Measurements from ENCODE around the gene CCDC146. TPM values are rescaled to one million over a fixed set of nuclear protein-coding genes. Genes with fewer than 3 reads are reported as not detected.
"Not testable (repeated sequence)": the region's sequence is repeated elsewhere in the genome, so short reads cannot be mapped to it uniquely, and the experiment has no call there.

Gene CCDC146
- total RNA-seq, 4 donors from 2014 or later, result 13.7 to 65.1 (median 15.7) TPM

- 33% methylated on average over 2 of the region's 2 CpGs for WGBS
- DNase-seq (ENCODE audit: low spot score in 2 of 2); H3K36me3 ChIP-seq; H3K4me3 ChIP-seq; H3K4me1 ChIP-seq; H3K9me3 ChIP-seq; H3K27me3 ChIP-seq; H3K27ac ChIP-seq: not testable (repeated sequence)
Observed at GRCh38 chr7:77112719-77113306, 9.6 kb upstream of the CCDC146 start.

- H3K27me3 ChIP-seq; H3K9me3 ChIP-seq; H3K36me3 ChIP-seq; H3K4me3 ChIP-seq; DNase-seq (ENCODE audit: low spot score in 2 of 2); H3K27ac ChIP-seq: not testable (repeated sequence)
- 16% methylated on average over 1 of the region's 1 CpG for WGBS
- H3K4me1 ChIP-seq, result peaks cover 18% of the 10 kb centered on the region
Observed at GRCh38 chr7:77125486-77125885, 3.1 kb downstream of the CCDC146 start.

GRCh38 chr7:77127009-77127408 is 4.6 kb downstream of the CCDC146 start:
- not testable (repeated sequence) for H3K4me3 ChIP-seq, H3K27me3 ChIP-seq, H3K4me1 ChIP-seq, H3K36me3 ChIP-seq, H3K27ac ChIP-seq, H3K9me3 ChIP-seq
- peak in 1 of 2 donors; percentile 45 for DNase-seq (ENCODE audit: low spot score in 2 of 2)
- WGBS, result 89% methylated on average over 5 of the region's 9 CpGs

GRCh38 chr7:77128582-77129410 is 6.4 kb downstream of the CCDC146 start:
- peak overlapping the region; percentile 18 for H3K27ac ChIP-seq
- not testable (repeated sequence) for H3K4me1 ChIP-seq; H3K27me3 ChIP-seq; H3K36me3 ChIP-seq; H3K4me3 ChIP-seq; H3K9me3 ChIP-seq; DNase-seq (ENCODE audit: low spot score in 2 of 2)
- 47% methylated on average over 5 of the region's 7 CpGs for whole genome bisulfite sequencing

- not testable (repeated sequence) for DNase-seq (ENCODE audit: low spot score in 2 of 2); H3K4me3 ChIP-seq; H3K27me3 ChIP-seq; H3K36me3 ChIP-seq; H3K9me3 ChIP-seq; H3K27ac ChIP-seq; H3K4me1 ChIP-seq
- WGBS, result 92% methylated on average over 2 of the region's 3 CpGs
Observed at GRCh38 chr7:77131781-77132180, 9.4 kb downstream of the CCDC146 start.

- DNase-seq (ENCODE audit: low spot score in 2 of 2); H3K27me3 ChIP-seq: not testable (repeated sequence)
- 100% methylated on average over 2 of the region's 2 CpGs for WGBS
Observed at GRCh38 chr7:77138668-77139067, 16.3 kb downstream of the CCDC146 start.

GRCh38 chr7:77140291-77140690 is 17.9 kb downstream of the CCDC146 start:
- not testable (repeated sequence) for DNase-seq (ENCODE audit: low spot score in 2 of 2); H3K27ac ChIP-seq; H3K36me3 ChIP-seq; H3K4me1 ChIP-seq; H3K4me3 ChIP-seq; H3K9me3 ChIP-seq; H3K27me3 ChIP-seq
- WGBS, result 83% methylated on average over 4 of the region's 4 CpGs

More at GRCh38 chr7:77138668-77139067, 16.3 kb downstream of the CCDC146 start:
- H3K4me3 ChIP-seq, H3K36me3 ChIP-seq, H3K9me3 ChIP-seq, H3K27ac ChIP-seq, H3K4me1 ChIP-seq: not testable (repeated sequence)

- H3K27me3 ChIP-seq; DNase-seq (ENCODE audit: low spot score in 2 of 2); H3K9me3 ChIP-seq: not testable (repeated sequence)
Observed at GRCh38 chr7:77152232-77152631, 29.8 kb downstream of the CCDC146 start.

GRCh38 chr7:77154917-77155464 is 32.6 kb downstream of the CCDC146 start:
- not testable (repeated sequence) for H3K4me3 ChIP-seq; DNase-seq (ENCODE audit: low spot score in 2 of 2); H3K9me3 ChIP-seq; H3K36me3 ChIP-seq; H3K27me3 ChIP-seq
- peaks cover 14% of the 10 kb centered on the region for H3K4me1 ChIP-seq
- peak overlapping the region; percentile 67 for H3K27ac ChIP-seq
- 76% methylated on average over 2 of the region's 3 CpGs for WGBS

More at GRCh38 chr7:77152232-77152631, 29.8 kb downstream of the CCDC146 start:
- not testable (repeated sequence) for H3K4me3 ChIP-seq, H3K4me1 ChIP-seq, H3K36me3 ChIP-seq, H3K27ac ChIP-seq

- Histone ChIP-seq H3K27ac (peak overlapping the region; percentile 67), H3K4me1 (peaks cover 14% of the 10 kb centered on the region)
- WGBS, result 47% methylated on average over 4 of the region's 5 CpGs
- not testable (repeated sequence) for H3K4me3 ChIP-seq; H3K27me3 ChIP-seq; H3K36me3 ChIP-seq; DNase-seq (ENCODE audit: low spot score in 2 of 2); H3K9me3 ChIP-seq
Observed at GRCh38 chr7:77155601-77156377, 33.4 kb downstream of the CCDC146 start.

- not testable (repeated sequence) for H3K9me3 ChIP-seq; H3K27ac ChIP-seq; H3K27me3 ChIP-seq; H3K36me3 ChIP-seq; DNase-seq (ENCODE audit: low spot score in 2 of 2); H3K4me3 ChIP-seq
- peaks cover 12% of the 10 kb centered on the region for H3K4me1 ChIP-seq
- WGBS, result no CpG with 5 or more reads among the region's 1 CpG
Observed at GRCh38 chr7:77157034-77157433, 34.6 kb downstream of the CCDC146 start.

Measured in suprapubic skin (tissue), 4 donors.